Measurements from ENCODE around the gene PTPRN2. TPM values are rescaled to one million over a fixed set of nuclear protein-coding genes. Genes with fewer than 3 reads are reported as not detected.

The PTPRN2 gene
- total and polyA plus RNA-seq, 2 of the 8 experiments (the other 6 are each of a cell fraction or from before 2014, with no cell fraction given) = 2.6 to 4.5 TPM

- no peak for TF ChIP-seq CHD7 (IDR thresholded peaks at IDR 0.05; ENCODE audit: insufficient replicate concordance, low read length)
- TF ChIP-seq JUN (IDR thresholded peaks at IDR 0.05; ENCODE audit: low read depth, low read length) = no peak
- TF ChIP-seq BCL11A (IDR thresholded peaks at IDR 0.05; ENCODE audit: low read depth in 2 of 2, low read length in 2 of 2) = no peak
- TF ChIP-seq SIX5 (IDR thresholded peaks at IDR 0.05; ENCODE audit: low read depth, low read length) = no peak
- no peak for TF ChIP-seq ATF3 (IDR thresholded peaks at IDR 0.05; ENCODE audit: insufficient read depth, low read depth, low read length)
- TF ChIP-seq NRF1 (IDR thresholded peaks at IDR 0.05; ENCODE audit: low read depth, low read length) = no peak
- TF ChIP-seq PHF8 (conservative IDR thresholded peaks at IDR 0.05; ENCODE audit: low read depth, low read length) = no peak
- no peak for TF ChIP-seq JUND (IDR thresholded peaks at IDR 0.05; ENCODE audit: low read length)
- no peak for TF ChIP-seq NANOG (IDR thresholded peaks at IDR 0.05; ENCODE audit: insufficient read depth, low read depth, low read length, poor library complexity, severe bottlenecking)
These were observed 7.7 kb downstream of the PTPRN2 start (continued) for GRCh38 chr7:158579662-158580646.

Measured in H1 (cell line).